Endothelial cell of umbilical vein (primary cell): Measurements from ENCODE around the gene OR51L1. TPM values are rescaled to one million over a fixed set of nuclear protein-coding genes. Genes with fewer than 3 reads are reported as not detected.
"Not testable (repeated sequence)": the region's sequence is repeated elsewhere in the genome, so short reads cannot be mapped to it uniquely, and the experiment has no call there.

Experiments
- BruUV-seq: library from RNA; stranded (reverse); fragments of 400-500 nt; replicated peaks from 2 replicates; lab custom pipeline; 2021; lab: Mats Ljungman, UMichigan
- CTCF ChIA-PET: fragments of 300-600, 350-600 bp; sonication (Branson Sonifier 250); formaldehyde crosslinking; loops from one replicate; lab custom pipeline; 2021; ENCODE audit warnings: antibody characterized with exemption, inconsistent platforms; lab: Charles Lee
- POLR2A ChIA-PET: fragments of 300-600, 350-600 bp; sonication (Branson Sonifier 250); formaldehyde crosslinking; loops from one replicate; lab custom pipeline; 2021; ENCODE audit warnings: antibody characterized with exemption, inconsistent platforms; lab: Charles Lee
- DNase-seq: peaks from one replicate; pipeline ENCODE4 v3.0.0-alpha.2; 2011; ENCODE audit warnings: low read depth, low spot score
- FAIRE-seq: peaks from 2 replicates; lab custom pipeline; 2011; peaks lifted over from hg19 to GRCh38; lab: Jason Lieb, UNC
- H2AFZ ChIP-seq: 2 replicates; pipeline ENCODE4 v1.6.0; 2012; ENCODE audit warnings: low read depth, low read length, control low read depth, inconsistent platforms
- H3K27ac ChIP-seq: 2 replicates; pipeline ENCODE4 v1.5.1; 2011; ENCODE audit warnings: low read depth, mild to moderate bottlenecking, control low read depth, low read length, moderate library complexity; ENCODE audit not compliant: insufficient read depth
- H3K27me3 ChIP-seq, 2 experiments: 2 replicates each; pipeline versions ENCODE4 v1.6.0 to v1.6.1; 2011; ENCODE audit warnings: low read length in 2 of 2, mixed read lengths in 1 of 2; ENCODE audit not compliant: control insufficient read depth in 2 of 2, insufficient read depth in 2 of 2
- H3K36me3 ChIP-seq, 2 experiments: 2 replicates in 1 of 2; 3 replicates in 1 of 2; pipeline ENCODE4 v1.5.1; 2011; ENCODE audit warnings: low read length in 2 of 2, mild to moderate bottlenecking in 1 of 2, moderate library complexity in 1 of 2; ENCODE audit not compliant: control insufficient read depth in 2 of 2, insufficient read depth in 2 of 2; ENCODE audit errors: extremely low read depth in 1 of 2
- H3K4me1 ChIP-seq: 3 replicates; pipeline ENCODE4 v1.5.1; 2011; ENCODE audit warnings: mild to moderate bottlenecking, low read length; ENCODE audit not compliant: control insufficient read depth, insufficient read depth; ENCODE audit errors: extremely low read depth
- H3K4me2 ChIP-seq: 2 replicates; pipeline ENCODE4 v1.6.1; 2011; ENCODE audit warnings: low read length, control low read depth, mixed read lengths; ENCODE audit not compliant: insufficient read depth
- H3K4me3 ChIP-seq, 3 experiments: fragments of 200-600 bp in 1 of 3; sonication (generic), shearing (Covaris generic) in 1 of 3; replicated peaks in 1 of 3; 2 replicates each; pipeline ENCODE4 v1.5.1; 2011 to 2016; ENCODE audit warnings: control low read depth in 3 of 3, low read length in 3 of 3, mild to moderate bottlenecking in 2 of 3, inconsistent platforms in 1 of 3, low read depth in 1 of 3, moderate library complexity in 1 of 3; ENCODE audit not compliant: insufficient read depth in 1 of 3
- H3K79me2 ChIP-seq: 2 replicates; pipeline ENCODE4 v1.6.0; 2012; ENCODE audit warnings: low read length, inconsistent platforms; ENCODE audit not compliant: control insufficient read depth, insufficient read depth
- H3K9ac ChIP-seq: replicated peaks from 2 replicates; pipeline ENCODE3; 2011; ENCODE audit warnings: low read length, control low read depth; ENCODE audit not compliant: insufficient read depth; ENCODE audit errors: extremely low read depth
- H3K9me1 ChIP-seq: replicated peaks from 3 replicates; pipeline ENCODE4 v1.6.0; 2011; ENCODE audit warnings: mild to moderate bottlenecking, low read length; ENCODE audit not compliant: control insufficient read depth, insufficient read depth; ENCODE audit errors: extremely low read depth
- H3K9me3 ChIP-seq: replicated peaks from 2 replicates; pipeline ENCODE4 v1.5.1; 2012; ENCODE audit warnings: low read length, inconsistent platforms; ENCODE audit not compliant: control insufficient read depth, insufficient read depth
- H4K20me1 ChIP-seq: replicated peaks from 2 replicates; pipeline ENCODE3; 2011; ENCODE audit warnings: mild to moderate bottlenecking, low read length; ENCODE audit not compliant: control insufficient read depth, insufficient read depth; ENCODE audit errors: extremely low read depth
- CTCF ChIP-seq, 2 donors: IDR thresholded peaks; 1 replicate in 1 of 2; 2 replicates in 1 of 2; pipeline ENCODE4 v1.5.1; 2011; ENCODE audit warnings: low read length in 2 of 2, mild to moderate bottlenecking in 2 of 2, moderate library complexity in 2 of 2, control low read depth in 1 of 2, inconsistent platforms in 1 of 2, low read depth in 1 of 2; ENCODE audit not compliant: insufficient read depth in 1 of 2; ENCODE audit errors: extremely low read depth in 1 of 2
- EZH2 ChIP-seq: IDR thresholded peaks from 2 replicates; pipeline ENCODE4 v1.6.1; 2012; ENCODE audit warnings: borderline replicate concordance, low read depth, mild to moderate bottlenecking, moderate library complexity, low read length, inconsistent platforms; ENCODE audit not compliant: severe bottlenecking
- FOS ChIP-seq: IDR thresholded peaks from 2 replicates; pipeline ENCODE4 v1.6.1; 2011; ENCODE audit warnings: mild to moderate bottlenecking, low read length, moderate library complexity, borderline replicate concordance; ENCODE audit not compliant: insufficient read depth
- GATA2 ChIP-seq: IDR thresholded peaks from 2 replicates; pipeline ENCODE4 v1.7.0; 2011; ENCODE audit warnings: low read depth, mild to moderate bottlenecking, moderate library complexity, mixed read lengths, low read length; ENCODE audit not compliant: insufficient read length, insufficient read depth
- JUN ChIP-seq: IDR thresholded peaks from 2 replicates; pipeline ENCODE4 v1.6.1; 2011; ENCODE audit warnings: borderline replicate concordance, low read depth; ENCODE audit not compliant: insufficient read length, insufficient read depth
- MAX ChIP-seq: IDR thresholded peaks from 2 replicates; pipeline ENCODE4 v1.6.1; 2011; ENCODE audit not compliant: insufficient read depth, insufficient read length
- MYC ChIP-seq: IDR thresholded peaks from one replicate; pipeline ENCODE4 v1.6.1; 2011; ENCODE audit warnings: mild to moderate bottlenecking, low read depth, low read length
- POLR2A ChIP-seq: IDR thresholded peaks from 2 replicates; pipeline ENCODE4 v1.6.1; 2012; ENCODE audit warnings: low read depth, mild to moderate bottlenecking, control low read depth, low read length
- POLR2AphosphoS5 ChIP-seq: IDR thresholded peaks from 2 replicates; pipeline ENCODE4 v1.6.1; 2012; ENCODE audit warnings: low read depth, mild to moderate bottlenecking, control low read depth, low read length, moderate library complexity; ENCODE audit not compliant: insufficient read depth
- dilution Hi-C: fragments of 300-500 bp; cut with MboI; formaldehyde crosslinking; loops from one replicate; pipeline ENCODE4 v1.15.0; 2019; ENCODE audit warnings: low sequenced_read_pairs; ENCODE audit not compliant: extremely low pct_ligation_motif_present
- intact Hi-C: fragments of 100-400 bp; cut with micrococcal nuclease; formaldehyde crosslinking; loops from one replicate; pipeline ENCODE4 v1.10.0; 2022
- polyA plus RNA-seq, 4 experiments: library from polyadenylated mRNA; depleted of rRNA in 3 of 4; stranded (reverse) in 3 of 4; unstranded in 1 of 4; fragments of >200 nt; gene quantifications; 2 replicates each; pipeline versions ENCODE4 v1.2.1 to v1.2.3, GENCODE V29; 2011 to 2012; ENCODE audit warnings: missing spikeins in 1 of 4
- total RNA-seq: library from RNA; stranded (reverse); gene quantifications from 2 replicates; pipeline ENCODE4 v1.2.3, GENCODE V29; 2021

Gene OR51L1
- total and polyA plus RNA-seq, 2 donors (not counting 3 experiments of a cell fraction or from before 2014, with no cell fraction given) = not detected

DNA sequence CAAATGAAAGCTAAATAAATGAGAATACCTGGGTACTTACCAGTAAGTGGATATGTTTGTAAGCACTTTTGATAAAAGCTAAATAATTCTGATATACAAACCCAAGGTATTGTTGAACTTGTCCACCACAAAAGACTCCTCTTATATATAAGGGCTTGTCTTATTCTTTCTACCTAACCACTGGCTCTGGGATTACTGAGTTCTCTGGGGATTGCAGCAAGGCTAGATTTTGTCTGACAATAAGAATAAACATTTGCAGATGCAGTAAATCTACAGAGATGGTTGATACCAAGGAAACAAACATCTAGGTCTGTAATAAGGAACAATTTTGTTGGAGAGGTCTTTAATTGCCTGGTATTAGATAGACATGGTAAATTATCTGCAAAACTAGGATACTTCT is 47.1 kb upstream of the OR51L1 start, which contains the start of gene OR51A4:
Gene OR51A4, minus strand, starts transcription at position 101 of the 400 bp plus-strand sequence. CDS start 505 bp downstream, outside the sequence.
- CTCF ChIA-PET = no interaction called here
- no peak within 1 kb of the TSS for H3K4me2 ChIP-seq
- TF ChIP-seq MYC (no peak), GATA2 (no peak), MAX (no peak), POLR2AphosphoS5 (no peak), POLR2A (no peak), JUN (no peak), FOS (no peak), EZH2 (no peak), CTCF (IDR thresholded peaks at IDR 0.05; ENCODE audit: extremely low read depth in 1 of 2, insufficient read depth in 1 of 2, low read depth in 1 of 2, low read length in 2 of 2) (no peak)
- dilution Hi-C loops (no loop called here), intact Hi-C loops (no loop called here)
- no peaks in the 10 kb centered on the region for H3K9me3 ChIP-seq
- H3K27me3 ChIP-seq = no peaks in the 10 kb centered on the region
- FAIRE-seq (no peak), DNase-seq (no peak)
- no peak within 1 kb of the TSS for H3K9ac ChIP-seq
- H3K79me2 ChIP-seq = no peaks in the 10 kb centered on the region
- POLR2A ChIA-PET = no interaction called here
- no peaks in the 10 kb centered on the region for H4K20me1 ChIP-seq
- no peak within 1 kb of the TSS for H2AFZ ChIP-seq
- no TSS peak for BruUV-seq
- no peak within 1 kb of the TSS for H3K27ac ChIP-seq
- no peak within 1 kb of the TSS for H3K4me3 ChIP-seq
- no peaks in the 10 kb centered on the region for H3K4me1 ChIP-seq
- no peaks in the 10 kb centered on the region for H3K9me1 ChIP-seq
- H3K36me3 ChIP-seq = no peaks in the 10 kb centered on the region

DNA sequence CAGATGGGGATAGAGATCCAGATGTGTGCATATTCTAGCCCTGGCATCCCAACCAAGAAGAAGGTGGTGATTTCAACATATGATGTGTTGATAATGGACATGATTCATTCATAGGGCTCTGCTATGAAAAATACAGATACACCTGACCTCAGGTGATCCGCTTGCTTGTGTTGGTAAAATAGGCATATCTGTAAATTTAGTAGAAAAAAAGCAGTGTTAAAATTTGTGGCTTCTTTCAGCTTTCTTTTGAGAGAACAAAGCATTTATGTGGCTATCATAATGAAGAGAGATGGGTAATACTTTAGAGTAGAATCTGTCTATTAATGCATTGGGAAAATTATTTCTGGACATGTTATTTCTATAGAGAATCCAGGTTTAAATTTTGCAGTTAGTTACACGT is 39.0 kb upstream of the OR51L1 start, which contains the start of gene OR51A2:
Gene OR51A2, minus strand, starts transcription at position 101 of the 400 bp plus-strand sequence. Its CDS starts 0 bp downstream, at position 101.
- intact Hi-C loops = loop anchor here (1.0 kb wide), 1 partner anchor 10 kb away; no protein-coding TSS in a partner anchor
- POLR2A ChIA-PET, H3K9me3 ChIP-seq, H4K20me1 ChIP-seq, H3K4me1 ChIP-seq, H3K79me2 ChIP-seq, CTCF ChIA-PET, H3K9ac ChIP-seq, DNase-seq, H3K27me3 ChIP-seq, H3K4me3 ChIP-seq, H3K27ac ChIP-seq, H2AFZ ChIP-seq, H3K9me1 ChIP-seq, BruUV-seq, H3K36me3 ChIP-seq, FAIRE-seq, dilution Hi-C loops, H3K4me2 ChIP-seq: not testable (repeated sequence)
